Activated CD4-positive, alpha-beta memory T cell treated with anti-CD3 and anti-CD28 coated beads, Interleukin-2, amount 10 ng/mL, durations not matched to agents 7 days and 5 days (primary cell): ENCODE measurements around the gene HEATR5A. TPM values are rescaled to one million over a fixed set of nuclear protein-coding genes. Genes with fewer than 3 reads are reported as not detected.
"Not testable (repeated sequence)": the region's sequence is repeated elsewhere in the genome, so short reads cannot be mapped to it uniquely, and the experiment has no call there.

Source experiments
- CTCF ChIA-PET: fragments of 350-600 bp; sonication (Branson Sonifier 250); formaldehyde crosslinking; loops from one replicate; lab custom pipeline; 2021; ENCODE audit warnings: antibody characterized with exemption, inconsistent platforms; lab: Charles Lee
- POLR2A ChIA-PET: fragments of 350-600 bp; sonication (Branson Sonifier 250); formaldehyde crosslinking; loops from one replicate; lab custom pipeline; 2021; ENCODE audit warnings: antibody characterized with exemption; lab: Charles Lee
- DNase-seq: peaks from one replicate; pipeline ENCODE4 v3.0.0-alpha.2; 2020
- H3K27ac Mint-ChIP-seq: one replicate; pipeline ENCODE4 v1.8.0; 2021; ENCODE audit warnings: mild to moderate bottlenecking, mixed read lengths
- H3K27me3 Mint-ChIP-seq: one replicate; pipeline ENCODE4 v1.8.0; 2021; ENCODE audit warnings: mixed read lengths
- H3K36me3 Mint-ChIP-seq: one replicate; pipeline ENCODE4 v1.8.0; 2021; ENCODE audit warnings: low read depth, mixed read lengths
- H3K4me1 Mint-ChIP-seq: one replicate; pipeline ENCODE4 v1.8.0; 2021; ENCODE audit warnings: mixed read lengths
- H3K4me3 Mint-ChIP-seq: one replicate; pipeline ENCODE4 v1.8.0; 2021; ENCODE audit warnings: mild to moderate bottlenecking, mixed read lengths
- H3K9me3 Mint-ChIP-seq: one replicate; pipeline ENCODE4 v1.8.0; 2021; ENCODE audit warnings: mixed read lengths
- total RNA-seq, 2 experiments: library from RNA; stranded (reverse); gene quantifications; one replicate each; pipeline ENCODE4 v1.2.3, GENCODE V29; 2021

The HEATR5A gene
- total RNA-seq, 2 experiments from 2014 or later: 9.4 to 12.5 TPM

DNA sequence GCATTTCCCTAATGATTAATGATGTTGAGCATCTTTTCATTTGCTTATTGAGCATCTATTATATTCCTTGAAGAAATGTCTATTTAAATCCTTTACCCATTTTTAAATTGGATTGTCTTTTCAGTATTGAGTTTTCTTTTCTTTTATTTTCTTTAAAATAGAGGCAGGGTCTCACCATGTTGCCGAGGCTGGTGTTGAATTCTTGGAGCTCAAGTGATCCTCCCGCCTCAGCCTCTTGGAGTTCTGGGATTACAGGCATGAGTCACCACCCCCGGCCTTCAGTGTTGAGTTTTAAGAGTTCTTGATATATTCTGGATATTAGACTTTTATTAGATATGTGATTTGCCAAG, 139.5 kb downstream of the HEATR5A start:
- DNase-seq: no peak
- H3K27ac Mint-ChIP-seq: no peak overlapping the region
- no peaks in the 10 kb centered on the region for H3K27me3 Mint-ChIP-seq
- H3K4me3 Mint-ChIP-seq: no peak overlapping the region
- H3K36me3 Mint-ChIP-seq: peaks cover 2% of the 10 kb centered on the region
- ChIA-PET POLR2A (no interaction called here), CTCF (no interaction called here)
- peaks cover 9% of the 10 kb centered on the region for H3K4me1 Mint-ChIP-seq
- peaks cover 15% of the 10 kb centered on the region for H3K9me3 Mint-ChIP-seq

DNA sequence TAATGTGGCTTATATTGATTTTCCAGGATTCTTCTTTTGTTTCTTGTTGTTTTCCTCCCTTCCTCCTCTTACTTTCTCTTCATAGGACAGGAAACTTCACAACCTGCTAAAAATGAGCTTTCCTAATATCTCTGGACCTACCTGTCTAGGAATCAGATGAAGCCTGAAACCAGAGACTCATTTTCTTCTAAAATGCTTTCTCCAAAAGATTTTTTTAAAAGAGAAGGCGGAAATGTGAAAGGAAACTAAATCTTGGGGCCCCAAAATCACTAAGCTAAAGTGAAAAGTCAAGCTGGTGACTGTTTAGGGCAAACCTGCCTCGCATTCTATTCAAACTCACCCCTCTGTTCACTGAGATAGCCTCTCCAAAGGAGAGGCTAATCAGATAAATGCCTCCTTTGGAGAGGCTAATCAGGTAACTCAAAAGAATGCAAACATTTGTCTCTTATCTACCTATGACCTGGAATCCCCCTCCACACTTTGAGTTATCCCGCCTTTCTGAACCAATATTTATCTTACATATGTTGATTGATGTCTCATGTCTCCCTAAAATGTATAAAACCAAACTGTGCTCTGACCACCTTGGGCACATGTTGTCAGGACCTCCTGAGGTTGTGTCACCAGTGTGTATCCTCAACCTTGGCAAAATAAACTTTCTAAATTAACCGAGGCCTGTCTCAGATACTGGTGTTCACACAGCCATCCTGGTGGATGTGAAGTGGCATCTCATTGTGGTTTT, 140.0 kb downstream of the HEATR5A start:
- Mint-ChIP-seq H3K27ac (no peak overlapping the region), H3K4me3 (no peak overlapping the region), H3K27me3 (no peaks in the 10 kb centered on the region), H3K4me1 (peaks cover 9% of the 10 kb centered on the region), H3K36me3 (peaks cover 2% of the 10 kb centered on the region), H3K9me3 (peaks cover 15% of the 10 kb centered on the region)
- POLR2A ChIA-PET: interaction anchor here (0.7 kb wide), 1 partner anchor 15 kb away, joined by 3 read pairs; no protein-coding TSS in a partner anchor
- no peak for DNase-seq
- CTCF ChIA-PET: interaction anchor here (0.8 kb wide), 1 partner anchor 18 kb away, joined by 4 read pairs; no protein-coding TSS in a partner anchor

DNA sequence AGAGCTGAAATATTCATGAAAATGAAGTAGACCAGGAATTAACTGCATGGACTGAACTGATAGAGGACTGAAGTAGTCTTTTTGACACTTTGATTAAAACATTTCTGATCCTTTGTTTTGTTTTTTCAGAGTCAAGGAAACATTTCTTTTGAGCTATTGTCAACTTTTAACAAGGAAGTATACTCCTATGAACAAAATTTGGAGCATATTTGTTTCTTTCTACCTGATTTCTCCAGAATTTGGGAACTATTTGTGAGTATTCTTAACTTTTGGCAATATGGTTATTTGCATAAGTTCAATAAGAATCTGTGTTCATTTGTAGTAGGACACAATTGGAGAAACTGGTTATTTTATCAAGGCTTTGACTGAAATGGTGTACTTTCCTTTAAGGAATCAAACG, 141.5 kb downstream of the HEATR5A start:
- ChIA-PET POLR2A (no interaction called here), CTCF (no interaction called here)
- peaks cover 2% of the 10 kb centered on the region for H3K36me3 Mint-ChIP-seq
- H3K4me1 Mint-ChIP-seq: peaks cover 10% of the 10 kb centered on the region
- H3K27me3 Mint-ChIP-seq: no peaks in the 10 kb centered on the region
- H3K9me3 Mint-ChIP-seq: peaks cover 17% of the 10 kb centered on the region
- DNase-seq: no peak
- no peak overlapping the region for H3K27ac Mint-ChIP-seq
- no peak overlapping the region for H3K4me3 Mint-ChIP-seq

DNA sequence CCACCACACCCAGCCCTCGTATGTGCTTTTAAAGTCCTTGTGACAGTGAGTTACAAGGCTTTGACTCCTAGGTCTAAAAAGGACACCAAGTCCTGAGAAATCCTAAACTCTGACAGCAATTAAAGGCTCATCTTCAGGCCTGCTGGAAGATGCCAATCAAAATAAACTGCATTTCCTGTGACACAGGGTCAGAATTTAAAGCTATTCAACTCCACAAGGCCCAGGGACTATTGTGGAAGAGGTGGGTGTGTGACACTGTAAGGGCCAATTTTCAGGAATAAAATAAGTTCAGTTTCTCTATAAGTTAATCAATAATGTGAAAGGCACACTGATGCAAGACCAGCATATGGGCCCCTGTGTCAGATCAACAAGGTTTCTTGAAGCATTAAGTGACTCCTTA, 143.3 kb downstream of the HEATR5A start:
- ChIA-PET CTCF (no interaction called here), POLR2A (no interaction called here)
- Mint-ChIP-seq H3K4me1 (peaks cover 11% of the 10 kb centered on the region), H3K27me3 (no peaks in the 10 kb centered on the region), H3K36me3 (peaks cover 2% of the 10 kb centered on the region), H3K9me3 (peaks cover 17% of the 10 kb centered on the region), H3K27ac (no peak overlapping the region), H3K4me3 (no peak overlapping the region)
- no peak for DNase-seq

DNA sequence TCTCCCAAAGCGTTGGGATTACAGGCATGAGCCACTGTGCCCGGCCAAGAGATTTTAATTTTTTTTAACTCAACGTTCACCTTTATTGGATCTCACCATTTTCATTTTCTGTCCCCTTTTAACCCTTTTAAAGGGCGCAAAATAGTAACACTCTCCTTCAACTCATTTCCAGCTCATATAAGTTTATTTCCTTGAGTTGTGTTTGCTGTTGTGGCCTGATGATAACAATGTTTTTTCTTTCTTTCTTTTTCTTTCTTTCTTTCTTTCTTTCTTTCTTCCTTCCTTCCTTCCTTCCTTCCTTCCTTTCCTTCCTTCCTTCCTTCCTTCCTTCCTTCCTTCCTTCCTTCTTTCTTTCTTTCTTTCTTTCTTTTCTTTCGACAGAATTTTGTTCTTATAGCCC, 143.9 kb downstream of the HEATR5A start:
- POLR2A ChIA-PET, H3K36me3 Mint-ChIP-seq: not testable (repeated sequence)
- H3K4me1 Mint-ChIP-seq: peaks cover 11% of the 10 kb centered on the region

DNA sequence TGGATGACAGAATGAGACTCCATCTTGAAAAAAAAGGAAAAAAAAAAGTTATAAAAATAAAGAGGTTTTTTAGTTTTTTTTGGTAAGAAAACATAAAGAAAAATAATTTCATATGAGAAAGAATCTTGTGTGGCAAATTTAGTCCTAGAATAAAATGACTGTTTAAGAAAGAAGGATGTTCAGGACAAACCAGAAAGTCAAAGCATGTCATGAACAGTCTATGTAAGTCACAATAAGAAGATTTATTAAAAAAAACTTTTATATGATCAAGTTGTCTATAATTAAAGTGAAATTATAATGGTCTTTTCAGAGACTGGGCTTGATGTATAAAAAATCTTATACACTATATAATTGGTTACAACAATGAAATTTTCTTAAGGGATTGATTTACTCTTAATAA, 144.6 kb downstream of the HEATR5A start:
- peaks cover 2% of the 10 kb centered on the region for H3K36me3 Mint-ChIP-seq
- peaks cover 17% of the 10 kb centered on the region for H3K9me3 Mint-ChIP-seq
- peaks cover 11% of the 10 kb centered on the region for H3K4me1 Mint-ChIP-seq
- no peak overlapping the region for H3K27ac Mint-ChIP-seq
- ChIA-PET POLR2A (no interaction called here), CTCF (interaction anchor here (0.9 kb wide), 1 partner anchor 9 kb away, joined by 4 read pairs; no protein-coding TSS in a partner anchor)
- no peak for DNase-seq
- no peak overlapping the region for H3K4me3 Mint-ChIP-seq
- no peaks in the 10 kb centered on the region for H3K27me3 Mint-ChIP-seq

More for the DNA sequence above, 143.9 kb downstream of the HEATR5A start:
- DNase-seq, H3K4me3 Mint-ChIP-seq, CTCF ChIA-PET, H3K27me3 Mint-ChIP-seq, H3K27ac Mint-ChIP-seq: not testable (repeated sequence)
- peaks cover 17% of the 10 kb centered on the region for H3K9me3 Mint-ChIP-seq

DNA sequence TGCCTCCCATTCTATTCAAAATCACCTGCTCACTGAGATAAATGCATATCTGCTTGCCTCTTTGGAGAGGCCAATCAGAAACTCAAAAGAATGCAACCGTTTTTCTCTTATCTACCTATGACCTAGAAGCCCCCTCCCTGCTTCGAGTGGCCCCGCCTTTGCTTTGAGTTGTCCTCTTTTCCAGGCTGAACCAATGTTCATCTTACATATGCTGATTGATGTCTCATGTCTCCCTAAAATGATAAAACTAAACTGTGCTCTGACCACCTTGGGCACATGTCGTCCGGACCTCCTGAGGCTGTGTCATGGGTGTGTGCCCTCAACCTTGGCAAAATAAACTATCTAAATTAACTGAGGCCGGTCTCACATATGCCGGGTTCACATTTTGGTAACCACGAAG, 148.7 kb downstream of the HEATR5A start:
- CTCF ChIA-PET: no interaction called here

DNA sequence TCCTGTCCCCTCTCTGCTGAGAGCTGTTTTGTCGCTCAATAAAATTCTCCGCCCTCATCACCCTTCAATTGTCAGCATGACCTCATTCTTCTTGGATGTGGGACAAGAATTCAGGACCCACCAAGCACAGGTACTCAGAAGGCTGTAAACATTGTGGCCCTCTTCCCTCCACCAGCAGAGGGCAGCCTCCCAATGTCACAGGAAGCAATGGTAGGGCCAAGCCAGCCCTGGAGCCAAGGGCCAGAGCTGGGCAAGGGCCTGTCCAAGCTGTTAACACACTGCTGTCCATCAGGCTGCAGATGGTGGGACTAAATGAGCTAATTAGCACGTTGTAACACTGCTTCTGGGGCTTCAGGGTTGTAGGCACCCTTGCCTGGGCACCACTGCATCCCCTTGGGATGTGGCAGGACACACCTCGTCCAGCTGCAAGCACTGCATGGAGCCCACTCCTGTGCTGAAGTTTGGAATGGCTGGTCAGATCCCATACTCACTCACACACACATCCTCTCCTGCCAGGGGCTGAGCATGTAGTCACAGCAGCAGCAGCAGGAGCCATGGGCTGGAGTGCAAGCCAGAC, 150.1 kb downstream of the HEATR5A start:
- Mint-ChIP-seq H3K27me3 (no peaks in the 10 kb centered on the region), H3K4me1 (peaks cover 21% of the 10 kb centered on the region), H3K9me3 (peaks cover 4% of the 10 kb centered on the region), H3K36me3 (no peaks in the 10 kb centered on the region), H3K27ac (no peak overlapping the region), H3K4me3 (no peak overlapping the region)
- peak; percentile 21 for DNase-seq
- CTCF ChIA-PET: interaction anchor here (0.7 kb wide), 1 partner anchor 28 kb away, joined by 3 read pairs; no protein-coding TSS in a partner anchor
- POLR2A ChIA-PET: no interaction called here

More for the DNA sequence above, 148.7 kb downstream of the HEATR5A start:
- Mint-ChIP-seq H3K4me1 (peaks cover 11% of the 10 kb centered on the region), H3K36me3 (peaks cover 2% of the 10 kb centered on the region), H3K27me3 (no peaks in the 10 kb centered on the region), H3K9me3 (peaks cover 8% of the 10 kb centered on the region), H3K27ac (no peak overlapping the region), H3K4me3 (no peak overlapping the region)
- POLR2A ChIA-PET: interaction anchor here (0.9 kb wide), 1 partner anchor 64 kb away, joined by 5 read pairs; the partner anchor contains the start of gene HECTD1
- no peak for DNase-seq

DNA sequence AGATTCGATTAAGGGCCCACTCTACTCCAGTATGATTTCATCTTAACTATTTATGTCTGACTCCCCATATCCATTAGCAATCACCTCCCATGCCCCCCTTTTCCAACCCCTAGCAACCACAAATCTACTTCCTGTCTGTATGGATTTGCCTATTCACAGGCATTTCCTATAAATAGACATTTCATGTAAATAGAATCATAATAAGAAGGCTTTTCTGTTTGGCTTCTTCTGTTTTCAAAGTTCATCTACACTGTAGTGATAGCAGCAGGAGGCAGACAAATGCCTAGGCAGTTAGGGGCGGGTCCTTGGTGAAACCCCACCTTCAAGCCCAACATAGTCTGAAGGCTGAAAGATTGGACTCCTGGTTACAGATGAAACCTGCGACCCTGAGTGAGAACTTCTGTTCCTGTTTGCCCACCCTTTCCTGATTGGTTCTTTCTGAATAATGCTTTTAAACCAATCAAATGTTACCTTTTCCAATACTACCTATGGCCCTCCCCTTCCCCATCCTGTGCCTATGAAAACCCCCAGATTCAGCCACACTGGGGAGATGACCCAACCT, 150.6 kb downstream of the HEATR5A start:
- H3K4me3 Mint-ChIP-seq: no peak overlapping the region
- no peak overlapping the region for H3K27ac Mint-ChIP-seq
- ChIA-PET CTCF (interaction anchor here (0.7 kb wide), 1 partner anchor 28 kb away, joined by 3 read pairs; no protein-coding TSS in a partner anchor), POLR2A (no interaction called here)
- peaks cover 4% of the 10 kb centered on the region for H3K9me3 Mint-ChIP-seq
- H3K27me3 Mint-ChIP-seq: no peaks in the 10 kb centered on the region
- no peaks in the 10 kb centered on the region for H3K36me3 Mint-ChIP-seq
- no peak for DNase-seq
- H3K4me1 Mint-ChIP-seq: peaks cover 24% of the 10 kb centered on the region

DNA sequence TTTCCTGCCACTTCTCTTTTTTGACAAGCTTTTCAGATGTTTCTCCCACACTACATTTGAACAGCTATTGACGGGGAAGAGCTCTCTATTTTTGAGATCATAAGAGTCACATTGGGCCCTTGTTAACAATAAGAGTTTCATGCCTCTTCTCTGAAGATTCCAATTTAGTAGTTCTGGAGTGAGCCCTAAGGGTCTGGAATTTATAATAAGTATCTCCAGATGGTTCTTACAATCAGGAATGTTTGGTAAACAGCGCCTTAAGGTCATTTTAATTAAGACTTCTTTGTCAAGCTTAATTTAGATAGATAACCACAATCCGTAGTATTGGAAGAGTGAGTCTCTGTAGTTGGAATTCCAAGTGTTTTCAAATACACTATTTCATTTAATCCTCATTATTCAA, 152.1 kb downstream of the HEATR5A start:
- peaks cover 2% of the 10 kb centered on the region for H3K9me3 Mint-ChIP-seq
- H3K4me1 Mint-ChIP-seq: peaks cover 23% of the 10 kb centered on the region
- H3K27me3 Mint-ChIP-seq: no peaks in the 10 kb centered on the region
- no peaks in the 10 kb centered on the region for H3K36me3 Mint-ChIP-seq
- no peak overlapping the region for H3K27ac Mint-ChIP-seq
- POLR2A ChIA-PET: no interaction called here
- CTCF ChIA-PET: no interaction called here
- DNase-seq: no peak
- no peak overlapping the region for H3K4me3 Mint-ChIP-seq

DNA sequence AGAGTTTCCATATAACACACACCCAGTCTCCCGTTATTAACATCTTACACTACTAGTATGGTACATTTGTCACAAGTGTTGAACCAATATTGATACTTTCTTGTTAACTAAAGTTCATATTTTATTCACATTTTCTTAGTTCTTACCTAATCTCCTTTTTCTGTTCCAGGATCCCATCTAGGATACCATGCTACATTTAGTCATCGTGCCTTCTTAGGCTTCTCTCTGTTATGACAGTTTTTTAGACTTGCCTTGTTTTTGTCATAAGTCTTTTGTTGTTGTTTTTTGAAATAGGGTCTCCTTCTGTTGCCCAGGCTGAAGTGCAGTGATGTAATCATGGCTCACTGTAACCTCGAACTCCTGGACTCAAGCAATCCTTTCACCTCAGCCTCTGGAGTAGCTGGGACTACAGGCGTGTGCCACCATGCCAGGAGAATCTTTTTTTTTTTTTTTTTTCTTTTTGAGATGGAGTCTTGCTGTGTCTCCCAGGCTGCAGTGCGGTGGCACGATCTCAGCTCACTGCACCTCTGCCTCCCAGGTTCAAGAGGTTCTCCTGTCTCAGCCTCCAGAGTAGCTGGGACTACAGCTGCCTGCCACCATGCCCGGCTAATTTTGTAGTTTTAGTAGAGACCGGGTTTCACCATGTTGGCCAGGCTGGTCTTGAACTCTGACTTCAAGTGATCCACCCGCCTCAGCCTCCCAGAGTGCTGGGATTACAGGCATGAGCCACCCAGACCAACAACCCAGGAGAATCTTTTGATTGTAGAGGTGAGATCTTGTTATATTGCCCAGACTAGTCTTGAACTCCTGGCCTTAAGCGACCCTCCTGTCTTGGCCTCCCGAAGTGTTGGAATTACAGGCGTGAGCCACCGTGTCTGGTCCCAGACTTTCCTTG, 153.7 kb downstream of the HEATR5A start:
- H3K27ac Mint-ChIP-seq: no peak overlapping the region
- CTCF ChIA-PET: interaction anchor here (0.7 kb wide), 1 partner anchor 25 kb away, joined by 3 read pairs; no protein-coding TSS in a partner anchor
- POLR2A ChIA-PET: no interaction called here
- H3K36me3 Mint-ChIP-seq: no peaks in the 10 kb centered on the region
- H3K9me3 Mint-ChIP-seq: peaks cover 2% of the 10 kb centered on the region
- no peaks in the 10 kb centered on the region for H3K27me3 Mint-ChIP-seq
- no peak for DNase-seq
- no peak overlapping the region for H3K4me3 Mint-ChIP-seq
- peaks cover 20% of the 10 kb centered on the region for H3K4me1 Mint-ChIP-seq

DNA sequence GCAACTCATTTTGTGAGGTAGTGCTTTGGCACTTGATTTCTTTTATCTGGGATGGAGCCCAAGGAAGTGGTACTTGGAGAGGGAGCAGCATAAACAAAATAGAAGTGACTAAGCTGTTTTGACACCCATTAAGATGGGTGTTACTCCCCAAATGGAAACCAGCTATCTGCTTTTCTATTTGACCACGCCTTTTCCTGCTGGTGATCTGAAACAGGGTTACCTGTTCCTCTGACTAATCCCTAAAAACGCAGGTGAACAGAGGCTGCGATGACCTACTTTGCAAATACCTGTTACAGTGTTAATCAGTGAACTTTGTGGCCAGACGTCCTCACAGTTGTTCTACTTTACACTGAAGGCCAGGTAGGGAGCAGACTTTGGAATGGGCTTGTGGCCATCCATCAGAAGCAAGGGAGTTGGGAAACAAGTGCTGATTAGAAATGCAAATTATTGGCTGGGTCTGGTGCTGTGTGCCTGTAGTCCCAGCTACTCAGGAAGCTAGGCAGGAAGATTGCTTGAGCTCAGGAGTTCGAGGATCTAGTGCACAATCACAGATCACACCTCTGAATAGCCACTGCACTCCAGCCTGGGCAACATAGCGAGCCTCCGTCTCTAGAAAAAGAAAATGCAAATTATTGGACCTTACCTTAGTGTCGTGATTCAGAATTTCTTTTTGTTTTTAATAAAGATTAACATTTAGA, 154.5 kb downstream of the HEATR5A start:
- CTCF ChIA-PET: no interaction called here
- H3K9me3 Mint-ChIP-seq: peaks cover 2% of the 10 kb centered on the region
- no peak overlapping the region for H3K27ac Mint-ChIP-seq
- H3K4me1 Mint-ChIP-seq: peaks cover 20% of the 10 kb centered on the region
- H3K4me3 Mint-ChIP-seq: no peak overlapping the region
- POLR2A ChIA-PET: interaction anchor here (0.6 to 2.5 kb wide), 2 partner anchors 14 to 58 kb away, joined by 3 to 7 read pairs; no protein-coding TSS in a partner anchor
- H3K27me3 Mint-ChIP-seq: no peaks in the 10 kb centered on the region
- H3K36me3 Mint-ChIP-seq: no peaks in the 10 kb centered on the region
- no peak for DNase-seq
